ENCODE results near the gene LDHD. TPM values are rescaled to one million over a fixed set of nuclear protein-coding genes. Genes with fewer than 3 reads are reported as not detected.
A peak's percentile ranks its signal among the peaks of the same experiment; 100 is the strongest.

Gene LDHD
- total and polyA plus RNA-seq, 10 of the 15 experiments (the other 5 are each of a cell fraction or from before 2014, with no cell fraction given) = 0.10 to 0.12 TPM; not detected in 8

DNA sequence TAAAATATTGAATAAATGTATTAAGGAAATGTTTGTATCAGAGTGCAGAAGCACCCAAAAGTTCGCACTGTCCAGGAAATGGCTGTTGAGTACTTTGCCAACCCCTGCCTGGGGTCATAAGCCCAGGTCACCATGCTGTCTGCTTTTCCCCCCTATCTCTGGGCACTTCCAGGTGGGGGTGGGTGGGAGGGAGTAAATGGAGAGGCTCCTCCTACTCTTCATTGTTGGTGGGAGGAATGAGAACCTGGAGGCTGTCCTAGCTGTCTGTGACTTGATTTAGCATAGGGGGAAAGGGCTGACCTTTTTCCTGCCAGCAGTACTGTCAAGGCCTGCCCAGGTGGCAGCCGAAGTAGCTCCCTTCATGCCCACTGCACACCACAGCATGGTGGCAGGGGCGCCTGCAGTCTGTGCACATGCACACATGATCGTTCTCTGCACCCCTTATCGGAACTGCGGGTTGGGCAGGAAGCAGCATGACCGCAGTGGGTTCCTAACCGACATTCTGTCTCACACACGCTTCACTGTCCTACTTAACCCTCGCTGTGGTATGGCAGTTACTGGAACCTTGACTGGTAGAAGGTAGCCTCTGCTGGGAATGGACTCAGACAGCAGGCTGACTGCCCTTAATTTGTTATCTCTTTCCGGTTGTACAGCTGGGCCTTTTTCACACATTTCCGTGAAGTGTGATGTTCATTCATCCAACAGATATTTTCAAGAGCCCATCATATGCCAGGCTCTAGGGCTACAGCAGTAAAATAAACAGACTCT lies 41.5 kb downstream of the LDHD start:
- peak overlapping the region; percentile 97 for H3K4me2 ChIP-seq (ENCODE audit: control insufficient read depth, insufficient read depth)
- H3K79me2 ChIP-seq (ENCODE audit: control insufficient read depth, insufficient read depth, low read length) = peaks cover 12% of the 10 kb centered on the region
- intact Hi-C loops (cut with micrococcal nuclease; ENCODE audit: unreplicated experiment) = loop anchor here (1.0 to 5.0 kb wide), 3 partner anchors 37 to 77 kb away; no protein-coding TSS in a partner anchor
- TF ChIP-seq KLF5 (IDR thresholded peaks at IDR 0.05; ENCODE audit: partially characterized antibody) (no peak), PAX5 (IDR thresholded peaks at IDR 0.05; ENCODE audit: borderline replicate concordance, low read depth, low read length) (peak; percentile 87; the same call in 1 of the 2 replicates), SIN3A (IDR thresholded peaks at IDR 0.05; ENCODE audit: low read depth, low read length) (no peak), PAX8 (IDR thresholded peaks at IDR 0.05) (no peak), NR2C2 (IDR thresholded peaks at IDR 0.05; ENCODE audit: borderline replicate concordance, control insufficient read depth, insufficient read length, low read depth) (no peak), BCL11A (IDR thresholded peaks at IDR 0.05; ENCODE audit: low read depth, low read length) (peak; percentile 30; the same call in 1 of the 2 replicates), CBX5 (IDR thresholded peaks at IDR 0.05; ENCODE audit: low read depth) (0 out of 2 replicates have a peak, but pooled peaks have one; percentile 51), SRF (IDR thresholded peaks at IDR 0.05; ENCODE audit: low read depth in 2 of 2, low read length in 2 of 2) (no peak), NFIC (IDR thresholded peaks at IDR 0.05; ENCODE audit: low read depth, low read length) (peak; percentile 59; the same call in 1 of the 2 replicates), ZNF687 (IDR thresholded peaks at IDR 0.05) (peak; percentile 68; the same call in 1 of the 2 replicates), TARDBP (IDR thresholded peaks at IDR 0.05; ENCODE audit: borderline replicate concordance) (no peak), MYB (IDR thresholded peaks at IDR 0.05; ENCODE audit: borderline replicate concordance, low read depth, low read length) (peak; percentile 85; the same call in 1 of the 2 replicates), CBX3 (IDR thresholded peaks at IDR 0.05; ENCODE audit: borderline replicate concordance, low read depth) (no peak), NFXL1 (IDR thresholded peaks at IDR 0.05; ENCODE audit: borderline replicate concordance) (no peak), MAX (IDR thresholded peaks at IDR 0.05; ENCODE audit: low read depth, low read length) (no peak), IKZF1 (conservative IDR thresholded peaks at IDR 0.05) (peak; percentile 85), TCF7 (IDR thresholded peaks at IDR 0.05; ENCODE audit: borderline replicate concordance) (no peak), DPF2 (IDR thresholded peaks at IDR 0.05) (peak; percentile 83; the same call in 1 of the 2 replicates)
- TF ChIP-seq, protein P1, sequence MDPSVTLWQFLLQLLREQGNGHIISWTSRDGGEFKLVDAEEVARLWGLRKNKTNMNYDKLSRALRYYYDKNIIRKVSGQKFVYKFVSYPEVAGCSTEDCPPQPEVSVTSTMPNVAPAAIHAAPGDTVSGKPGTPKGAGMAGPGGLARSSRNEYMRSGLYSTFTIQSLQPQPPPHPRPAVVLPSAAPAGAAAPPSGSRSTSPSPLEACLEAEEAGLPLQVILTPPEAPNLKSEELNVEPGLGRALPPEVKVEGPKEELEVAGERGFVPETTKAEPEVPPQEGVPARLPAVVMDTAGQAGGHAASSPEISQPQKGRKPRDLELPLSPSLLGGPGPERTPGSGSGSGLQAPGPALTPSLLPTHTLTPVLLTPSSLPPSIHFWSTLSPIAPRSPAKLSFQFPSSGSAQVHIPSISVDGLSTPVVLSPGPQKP (IDR thresholded peaks at IDR 0.05; ENCODE audit: low read depth, low read length) = 0 out of 2 replicates have a peak, but pooled peaks have one; percentile 25

More for the DNA sequence above, 41.5 kb downstream of the LDHD start:
- ATAC-seq (peak; percentile 97), FAIRE-seq (peak; percentile 90), DNase-seq (ENCODE audit: low read depth, low spot score) (peak; percentile 96)
- Histone ChIP-seq H3K36me3 (ENCODE audit: control insufficient read depth in 2 of 2, insufficient read depth in 2 of 2, low read length in 1 of 2) (no peaks in the 10 kb centered on the region), H3K9ac (ENCODE audit: control insufficient read depth, insufficient read depth, low read length) (peak overlapping the region; percentile 39), H4K20me1 (ENCODE audit: control insufficient read depth, insufficient read depth) (no peaks in the 10 kb centered on the region), H3K4me3 (peak overlapping the region; percentile 41; the same call in 1 of the 2 replicates), H3K4me1 (ENCODE audit: control insufficient read depth, insufficient read depth, low read length) (peaks cover 21% of the 10 kb centered on the region), H3K27me3 (replicated peaks in 1 of 2; ENCODE audit: control insufficient read depth in 2 of 2, insufficient read depth in 2 of 2, low read length in 1 of 2) (no peaks in the 10 kb centered on the region), H2AFZ (ENCODE audit: control insufficient read depth, low read depth, low read length) (peak overlapping the region; percentile 77), H3K9me3 (replicated peaks; ENCODE audit: control insufficient read depth, insufficient read depth, low read length) (no peaks in the 10 kb centered on the region), H3K27ac (ENCODE audit: control insufficient read depth, insufficient read depth) (peak overlapping the region; percentile 80)
- WGBS (ENCODE audit: insufficient coverage, insufficient replicate concordance, low lambda C conversion rate, missing lambda C conversion rate) = 2% methylated on average over 12 of the region's 12 CpGs
- ChIA-PET POLR2A (interaction anchor here (0.6 to 1.4 kb wide), 3 partner anchors 63 to 132 kb away, joined by 3 to 5 read pairs (median 4); no protein-coding TSS in a partner anchor), RAD21 (ENCODE audit: unreplicated experiment) (interaction anchor here (1.1 to 2.8 kb wide), 5 partner anchors 31 to 365 kb away, joined by 3 to 9 read pairs (median 5); no protein-coding TSS in a partner anchor), CTCF (interaction anchor here (1.0 to 2.1 kb wide), 5 partner anchors 36 to 212 kb away, joined by 4 to 9 read pairs (median 6); partner anchors contain the start of gene ZNRF1), SMC1A (ENCODE audit: uncharacterized antibody, unreplicated experiment) (interaction anchor here (0.9 to 1.6 kb wide), 12 partner anchors 12 to 82 kb away, joined by 3 to 10 read pairs (median 4); partner anchors contain the start of gene ZNRF1)
- in situ Hi-C loops (cut with MboI) = no loop called here
- no TSS peak for BruUV-seq (replicated peaks)
